GM18520 (cell line): Measurements from ENCODE around the gene CPZ.
"Not testable (repeated sequence)": the region's sequence is repeated elsewhere in the genome, so short reads cannot be mapped to it uniquely, and the experiment has no call there.

Source experiments
- ATAC-seq: cut with Tn5 transposase; IDR thresholded peaks from one replicate; pipeline ENCODE4 v1.9.1; 2021; ENCODE audit not compliant: unreplicated experiment

Gene CPZ

DNA sequence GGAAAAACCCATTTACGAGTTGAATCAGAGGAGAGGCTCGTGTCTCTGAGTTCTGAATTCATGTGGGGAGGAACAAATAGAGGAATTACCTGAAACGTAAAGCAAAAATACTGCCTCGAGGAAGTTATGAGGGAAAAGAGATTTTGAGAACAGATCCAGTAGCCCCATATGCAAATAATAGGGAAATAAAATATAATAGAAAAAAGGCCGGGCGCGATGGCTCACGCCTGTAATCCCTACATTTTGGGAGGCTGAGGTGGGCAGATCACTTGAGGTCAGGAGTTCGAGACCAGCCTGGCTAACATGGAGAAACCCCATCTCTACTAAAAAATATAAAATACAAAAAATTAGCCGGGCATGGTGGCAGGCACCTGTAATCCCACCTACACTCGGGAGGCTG lies 42.2 kb downstream of the CPZ start:
- not testable (repeated sequence) for ATAC-seq

DNA sequence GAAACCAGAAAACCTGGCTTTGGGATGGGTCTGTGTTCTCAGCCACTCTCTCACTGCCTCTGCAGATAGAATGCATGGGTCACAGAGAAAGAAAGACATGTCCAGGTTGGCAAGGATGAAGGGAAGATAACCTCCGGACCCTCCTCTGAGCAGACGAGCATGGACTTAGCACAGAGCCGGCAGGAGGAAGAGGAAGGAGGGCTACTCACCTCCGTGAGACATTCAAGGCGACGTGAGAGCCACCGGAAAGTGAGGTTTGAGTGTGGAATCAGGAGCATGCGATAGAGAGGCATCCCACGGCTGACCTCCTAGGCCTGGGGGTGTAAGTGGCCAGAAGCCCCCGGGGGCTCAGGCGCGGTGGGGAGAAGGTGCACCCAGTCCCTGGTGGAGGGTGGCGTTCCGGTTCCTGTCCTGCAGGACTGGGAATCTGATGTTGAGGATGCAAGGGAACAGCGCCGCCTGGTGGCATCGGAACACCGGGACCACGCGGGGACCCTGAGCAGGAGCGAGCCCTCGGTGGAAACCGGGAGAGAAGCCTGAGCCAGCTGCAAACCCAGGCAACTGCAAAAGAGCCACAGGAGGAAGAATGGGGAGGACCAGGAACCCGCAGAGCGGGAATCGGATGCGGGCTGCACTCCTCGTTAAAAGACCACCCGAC lies 43.5 kb downstream of the CPZ start:
- ATAC-seq: not testable (repeated sequence)

DNA sequence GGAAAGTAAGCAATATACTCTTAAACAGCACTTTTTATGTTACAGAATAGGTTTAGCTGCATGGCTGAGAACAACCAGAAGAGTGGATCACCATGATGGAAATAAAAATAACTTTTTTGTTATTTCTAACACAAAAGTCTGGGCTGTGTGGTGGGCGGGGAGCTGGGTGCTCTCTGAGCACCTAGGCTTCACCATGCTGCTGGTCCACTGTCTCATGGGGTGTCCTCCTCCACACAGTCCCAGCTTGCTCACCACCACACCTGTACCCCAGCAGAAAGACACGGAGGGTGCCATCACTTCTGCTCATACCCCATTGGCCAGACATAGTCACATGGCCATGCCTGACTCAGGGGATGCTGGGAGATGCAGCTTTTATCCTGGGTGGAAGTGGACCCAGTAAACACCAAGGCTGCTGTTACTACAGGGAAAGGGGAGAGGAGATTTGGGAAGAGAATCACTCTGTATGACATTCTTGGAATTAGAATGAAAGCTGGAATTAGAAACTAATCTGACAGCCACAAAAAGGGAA lies 45.0 kb downstream of the CPZ start:
- no peak for ATAC-seq

DNA sequence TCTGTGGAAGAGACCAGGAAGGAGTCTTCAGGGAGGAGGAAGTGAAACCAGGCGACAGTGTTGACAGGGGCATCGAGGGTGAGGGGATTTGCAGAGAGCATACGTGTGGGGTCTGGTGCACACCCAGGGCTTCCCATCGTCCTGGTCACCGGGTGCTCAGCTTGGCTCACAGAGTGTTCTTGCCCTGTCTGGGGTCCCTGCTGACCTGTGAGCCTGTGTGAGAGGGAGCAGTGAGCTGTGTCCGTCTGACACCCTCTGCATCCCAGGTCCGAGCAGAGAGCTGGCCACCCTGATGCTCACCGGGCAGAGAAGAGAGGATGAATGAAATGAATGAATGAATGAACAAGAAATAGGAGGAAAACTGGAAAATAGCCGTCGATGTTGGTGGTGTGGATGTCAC lies 46.5 kb downstream of the CPZ start:
- no peak for ATAC-seq

DNA sequence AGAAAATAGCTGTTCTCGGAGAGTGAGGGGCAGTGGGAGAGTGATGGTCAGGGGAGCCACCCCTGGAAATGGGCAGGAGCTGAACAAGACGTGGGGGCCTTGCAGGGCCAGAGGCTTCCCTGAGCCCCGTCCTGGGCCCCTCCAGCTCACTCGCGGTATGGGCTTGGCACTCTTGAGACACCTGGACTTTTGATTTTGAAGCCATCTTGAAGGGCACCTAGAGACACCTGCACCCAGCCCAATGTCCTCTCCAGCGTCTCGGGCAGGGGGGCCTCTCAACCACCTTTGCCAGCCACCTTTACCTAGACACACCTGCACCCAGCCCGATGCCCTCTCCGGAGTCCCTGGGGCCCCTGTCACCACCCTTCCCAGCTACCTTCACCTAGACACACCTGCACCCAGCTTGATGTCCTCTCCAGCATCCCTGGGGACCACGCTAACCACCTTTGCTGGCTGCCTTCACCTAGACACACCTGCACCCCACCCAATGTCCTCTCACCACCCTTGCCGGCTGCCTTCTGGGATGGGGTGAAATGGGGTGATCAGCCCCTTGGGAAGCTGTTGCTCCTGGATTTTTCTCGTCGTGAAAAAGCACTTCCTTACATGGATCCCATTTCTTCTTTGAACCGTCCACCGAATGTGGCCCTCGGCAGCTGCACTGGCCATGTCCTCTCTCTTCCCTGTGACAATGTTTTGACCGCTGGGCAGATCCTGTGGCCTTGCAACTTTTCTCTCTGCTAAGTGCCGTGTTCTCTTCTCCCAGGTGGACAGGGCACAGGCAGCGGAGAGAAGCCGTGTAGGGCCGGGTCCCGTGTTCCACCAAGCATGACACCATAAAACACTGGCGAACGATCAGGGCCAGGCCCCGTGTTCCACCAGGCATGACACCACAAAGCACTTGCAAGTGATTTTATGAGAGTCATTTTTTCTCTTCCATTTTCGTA lies 47.5 kb downstream of the CPZ start:
- ATAC-seq: no peak

GRCh38 chr4:8640816-8641215 lies 48.3 kb downstream of the CPZ start:
- ATAC-seq: no peak

GRCh38 chr4:8641256-8641655 lies 48.7 kb downstream of the CPZ start:
- ATAC-seq: no peak

DNA sequence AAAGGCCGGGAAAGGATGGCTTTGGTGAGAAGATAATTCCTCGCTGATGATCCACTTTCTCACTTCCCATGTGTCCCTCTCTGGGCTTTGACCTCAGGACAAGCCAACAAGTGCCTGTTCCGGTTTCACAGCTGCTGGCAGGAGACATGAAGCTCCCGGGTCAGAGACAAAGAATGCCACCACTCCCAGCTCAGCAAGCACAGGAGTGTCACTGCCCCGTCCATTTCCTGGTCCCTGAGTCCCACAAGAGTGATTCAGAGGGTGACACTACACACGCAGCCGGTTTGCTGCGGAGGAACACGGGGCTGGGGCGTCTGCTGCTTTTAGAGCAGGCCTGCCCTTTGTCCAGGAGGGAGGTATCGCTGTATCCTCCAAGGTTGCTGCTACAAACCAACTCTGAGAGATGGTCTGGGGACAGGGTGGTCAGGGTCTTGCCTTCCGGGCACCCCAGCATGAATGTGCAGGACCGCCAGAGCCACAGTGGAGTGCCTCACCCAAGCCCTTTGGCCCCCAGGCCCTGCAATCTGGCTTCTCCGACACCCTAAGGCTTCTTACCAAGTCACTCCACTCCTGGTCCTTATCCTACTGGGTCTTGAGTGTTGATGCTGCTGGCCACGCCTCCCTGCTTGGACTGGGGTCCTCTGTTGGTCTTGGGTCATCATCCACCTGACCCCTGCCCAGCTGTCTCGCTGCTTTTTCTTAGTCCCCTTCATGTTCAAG lies 49.5 kb downstream of the CPZ start:
- ATAC-seq: no peak

GRCh38 chr4:8642651-8643321 lies 50.2 kb downstream of the CPZ start:
- no peak for ATAC-seq

DNA sequence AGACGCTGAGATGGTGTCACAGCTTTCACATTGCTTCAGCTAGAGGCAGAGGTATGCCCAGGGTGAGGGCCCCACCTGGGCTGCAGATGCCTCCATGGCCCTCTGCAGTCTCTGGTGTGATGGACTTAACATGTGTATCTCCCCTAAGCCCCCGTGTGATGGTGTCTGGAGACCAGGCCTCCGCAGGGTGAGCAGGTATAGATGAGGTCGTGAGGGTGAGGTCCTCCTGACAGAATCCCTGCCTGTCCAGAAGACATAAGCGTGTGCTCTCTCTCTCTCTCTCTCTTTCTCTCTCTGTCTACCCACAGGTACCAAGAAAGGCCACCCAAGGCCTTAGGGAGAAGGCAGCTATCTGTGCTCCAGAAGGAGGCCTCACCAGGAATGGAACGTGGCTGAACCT lies 50.9 kb downstream of the CPZ start:
- no peak for ATAC-seq

DNA sequence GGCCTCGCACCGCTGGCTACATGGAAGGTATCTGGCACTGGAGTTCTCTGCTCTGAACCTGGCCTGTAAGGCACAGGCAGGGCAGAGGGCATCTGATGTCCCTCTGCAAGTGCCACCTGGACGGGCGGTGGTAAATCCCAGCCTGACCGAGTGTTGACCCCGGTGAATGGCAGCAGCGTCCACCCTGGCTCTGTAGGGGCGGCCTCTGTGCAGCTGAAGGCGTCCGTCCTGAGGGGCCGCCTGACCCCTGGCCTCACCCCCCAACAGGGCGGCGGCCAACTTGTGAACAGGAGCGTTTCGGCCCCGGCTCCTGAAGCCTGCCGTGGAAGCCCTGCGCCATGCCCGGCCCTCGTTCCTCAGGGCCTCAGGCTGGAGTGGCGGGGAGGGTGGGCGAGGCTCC lies 51.4 kb downstream of the CPZ start:
- ATAC-seq: no peak

DNA sequence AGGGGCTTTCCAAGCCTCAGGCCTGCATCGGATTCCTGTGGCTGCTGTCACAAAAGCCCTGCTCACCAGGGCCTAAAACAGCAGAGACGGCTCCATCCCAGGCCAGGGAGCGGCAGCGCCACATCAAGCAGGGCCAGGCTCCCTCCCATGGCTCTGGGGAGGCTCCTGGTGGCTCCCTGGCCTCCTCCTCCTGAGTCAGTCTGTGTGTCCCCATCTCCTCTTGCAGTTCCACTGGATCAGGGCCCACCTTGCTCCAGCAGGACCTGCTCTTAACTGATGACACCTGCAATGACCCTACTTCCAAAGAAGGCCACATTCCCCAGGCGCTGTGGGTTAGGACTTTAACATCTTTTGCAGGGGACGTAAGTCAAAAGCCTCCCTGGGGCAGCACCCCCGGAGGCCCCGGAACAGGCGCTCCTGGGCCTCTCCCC lies 51.9 kb downstream of the CPZ start:
- ATAC-seq: no peak

GRCh38 chr4:8644966-8645752 lies 52.6 kb downstream of the CPZ start:
- ATAC-seq: no peak

GRCh38 chr4:8645753-8646124 lies 53.2 kb downstream of the CPZ start:
- ATAC-seq: no peak

DNA sequence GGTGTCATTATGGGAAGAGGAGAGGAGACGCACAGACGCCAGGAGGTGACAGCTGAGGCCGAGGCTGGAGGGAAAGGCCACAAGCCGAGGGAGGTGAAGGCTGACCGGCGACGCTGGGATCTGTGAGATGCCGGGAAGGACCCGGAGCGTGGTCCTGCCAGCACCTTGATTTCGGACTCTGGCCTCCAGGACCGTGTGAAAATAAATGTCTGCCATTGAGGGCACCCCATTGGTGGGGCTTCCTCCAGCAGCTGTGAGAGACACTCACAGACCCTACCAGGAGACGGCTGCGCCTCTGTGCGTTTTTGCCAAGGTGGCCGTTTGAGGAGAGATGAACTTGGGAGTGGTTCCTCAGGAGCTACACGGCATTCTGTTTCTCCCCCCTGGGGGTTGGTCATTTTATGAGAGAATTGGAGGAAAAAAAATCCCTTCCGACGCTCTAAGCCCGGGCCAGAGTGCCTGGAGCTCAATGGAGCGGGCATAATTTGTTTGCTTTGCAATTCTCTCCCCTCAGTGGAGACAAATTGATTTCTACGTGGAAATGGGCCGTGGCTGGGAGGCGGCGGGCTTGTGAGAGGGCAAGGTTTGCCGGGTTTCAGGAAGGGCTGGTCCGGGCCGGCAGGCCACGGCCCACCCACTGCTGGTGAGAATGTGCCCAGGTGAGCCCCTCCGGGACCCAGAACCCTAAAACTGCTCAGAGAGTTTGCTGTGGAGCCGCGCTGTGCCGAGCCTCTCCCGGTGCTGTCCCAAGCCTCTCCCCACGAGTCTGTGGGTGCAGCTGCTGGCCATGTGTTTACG lies 53.9 kb downstream of the CPZ start:
- ATAC-seq: no peak

DNA sequence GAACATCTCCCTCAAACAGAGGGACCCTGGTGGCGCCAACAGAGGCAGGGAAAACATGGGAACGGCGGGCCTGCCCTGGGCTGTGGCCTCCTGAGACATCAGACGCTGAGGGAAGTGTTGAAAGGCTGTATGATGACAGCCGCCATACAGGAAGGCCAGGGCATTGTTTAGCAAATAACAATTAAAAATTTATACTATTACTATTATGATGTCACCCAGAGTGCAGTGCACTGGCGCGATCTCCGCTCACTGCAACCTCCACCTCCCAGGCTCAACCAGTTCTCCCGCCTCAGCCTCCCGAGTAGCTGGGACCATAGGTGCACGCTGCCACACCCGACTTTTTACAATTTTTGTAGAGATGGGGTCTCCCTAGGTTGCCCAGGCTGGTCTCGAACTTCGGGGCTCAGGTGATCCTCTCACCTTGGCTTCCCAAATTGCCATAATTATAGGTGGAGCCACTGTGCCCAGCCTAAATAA lies 54.6 kb downstream of the CPZ start:
- ATAC-seq: no peak

GRCh38 chr4:8647626-8648025 lies 55.1 kb downstream of the CPZ start:
- ATAC-seq: no peak

DNA sequence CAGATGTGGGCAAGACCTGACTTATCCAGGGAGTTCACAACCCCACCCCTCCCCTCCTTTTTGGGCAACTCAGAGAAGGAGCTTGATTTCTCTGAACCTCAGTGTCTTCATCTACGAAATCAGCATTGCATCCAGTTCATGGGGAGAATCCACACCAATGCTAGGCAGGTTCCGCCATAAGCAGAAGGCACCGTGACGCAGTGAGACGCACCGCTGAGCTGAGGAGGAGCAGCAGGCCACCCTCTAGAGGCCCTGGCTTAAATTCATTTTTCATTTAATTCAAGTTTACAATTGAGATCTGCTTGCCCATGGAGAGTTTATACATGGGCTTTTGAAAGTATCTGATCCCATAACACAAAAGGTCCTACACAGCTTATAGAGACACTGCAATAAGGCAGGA lies 55.7 kb downstream of the CPZ start:
- no peak for ATAC-seq
